Pancreas (tissue), 10 donors: Measurements from ENCODE around the gene EGLN1. TPM values are rescaled to one million over a fixed set of nuclear protein-coding genes. Genes with fewer than 3 reads are reported as not detected.

Experiments
- ATAC-seq, 4 donors: fragments of 200-7000 bp; cut with Tn5 transposase; one replicate each; pipeline versions ENCODE4 v1.8.0 to v1.9.1; 2020; ENCODE audit warnings: mild to moderate bottlenecking in 4 of 4, moderate library complexity in 4 of 4
- DNase-seq, 6 donors: peaks; one replicate each; pipeline ENCODE4 v3.0.0-alpha.2; 2020
- FAIRE-seq: peaks from 2 replicates; lab custom pipeline; 2012; peaks lifted over from hg19 to GRCh38; lab: Jason Lieb, UNC
- H3K27ac ChIP-seq, 4 donors: fragments of 200-600 bp; sonication (generic); 1 replicate in 3 of 4; 2 replicates in 1 of 4; pipeline versions ENCODE4 v1.5.0 to v1.8.0; 2020
- H3K27me3 ChIP-seq, 4 donors: fragments of 200-600 bp; one replicate each; pipeline ENCODE4 v1.8.0; 2021
- H3K36me3 ChIP-seq, 3 donors: fragments of 200-600 bp; sonication (generic) in 1 of 3; one replicate each; pipeline versions ENCODE4 v1.5.0 to v1.8.0; 2020 to 2021
- H3K4me1 ChIP-seq, 3 donors: fragments of 200-600 bp; one replicate each; pipeline ENCODE4 v1.8.0; 2021
- H3K4me3 ChIP-seq, 4 donors: fragments of 200-600 bp; sonication (generic) in 2 of 4; one replicate each; pipeline versions ENCODE4 v1.5.0 to v1.8.0; 2020 to 2021
- H3K9me3 ChIP-seq, 4 donors: fragments of 200-600 bp; one replicate each; pipeline ENCODE4 v1.8.0; 2021
- CTCF ChIP-seq, 4 donors: fragments of 200-600 bp; sonication (generic) in 3 of 4; IDR thresholded peaks; one replicate each; pipeline versions ENCODE4 v1.5.0 to v1.8.0; 2021; ENCODE audit warnings: antibody characterized with exemption in 4 of 4
- WGBS, 2 donors: extraction: QIAGEN DNeasy Blood & Tissue Kit; methylation state at CpG; one replicate each; pipeline ENCODE4 v1.1.7; 2013; 5-methylcytosine and 5-hydroxymethylcytosine counted together
- intact Hi-C, 3 donors: fragments of 100-400 bp; cut with DNase I; formaldehyde crosslinking; loops; one replicate each; pipeline versions ENCODE4 v1.11.1 to v1.14.2; 2022
- polyA plus RNA-seq, 2 donors: library from polyadenylated mRNA; stranded (reverse); fragments of 200-250 nt; gene quantifications; one replicate each; pipeline ENCODE4 v1.2.3, GENCODE V29; 2013
- total RNA-seq, 6 donors: library from RNA; stranded (reverse); fragmentation: NEBNext Ultra II Directional in 4 of 6; extraction: Animal tissue kit (Norgen Biotek cat#: 25700) in 4 of 6; gene quantifications; one replicate each; pipeline versions ENCODE4 v1.2.1 to v1.2.4, GENCODE V29; 2021 to 2023
- donor health status: healthy with polysubstance abuse.
- donor health status: DM: no; HTN: no; CAD: no; lungs with moderate emphysema.
- donor health status: DM: no; HTN: no; CAD: no.
- donor health status: control.
- donor health status: control.
- donor health status: Bipolar disorder and iron deficiency.
- donor health status: DM: yes; HTN: yes; CAD: no.
- donor health status: DM: no; HTN: no; CAD: no.
- donor health status: DM: no; HTN: no; CAD: no.
- donor health status: DM: yes; HTN: yes; CAD: no.

EGLN1 gene
- total and polyA plus RNA-seq, 8 donors, result 6.8 to 27.0 (median 16.7) TPM

GRCh38 chr1:231337472-231338269 lies 84.4 kb downstream of the EGLN1 start, which contains the start of gene EXOC8:
TSS of gene EXOC8 (minus strand) at chr1:231337852. CDS start at chr1:231337745, 107 bp downstream.
- Histone ChIP-seq H3K4me3 (peak within 1 kb of the TSS; percentile 65 to 100 (median 90)), H3K27me3 (no peaks in the 10 kb centered on the region), H3K4me1 (peaks cover 0 to 32% (median 25%) of the 10 kb centered on the region in 3 donors), H3K36me3 (no peaks in the 10 kb centered on the region), H3K9me3 (no peaks in the 10 kb centered on the region), H3K27ac (peak within 1 kb of the TSS; percentile 80 to 88 (median 84))
- DNase-seq (peak; percentile 93 to 99 (median 98)), ATAC-seq (peak; percentile 89 to 95 (median 92)), FAIRE-seq (no peak)
- no peak for TF ChIP-seq CTCF (IDR thresholded peaks at IDR 0.05)
- intact Hi-C loops, result no loop called here
- WGBS, 2 donors, result 0% methylated on average over 74 of the region's 74 CpGs

- peak; percentile 24 to 37 (median 34) for ATAC-seq
- DNase-seq, result peak in 3 of 6 donors; percentile 42 to 66 (median 63)
- no peak for TF ChIP-seq CTCF (IDR thresholded peaks at IDR 0.05)
Measured at GRCh38 chr1:231337043-231337471, 85.0 kb downstream of the EGLN1 start.

GRCh38 chr1:231335663-231336602 lies 86.2 kb downstream of the EGLN1 start:
- H3K9me3 ChIP-seq, result no peaks in the 10 kb centered on the region
- no peak overlapping the region for H3K27ac ChIP-seq
- no peak for FAIRE-seq
- no peak for DNase-seq
- ATAC-seq, result no peak
- H3K4me1 ChIP-seq, result peaks cover 0 to 34% (median 28%) of the 10 kb centered on the region in 3 donors
- intact Hi-C loops, result no loop called here
- H3K27me3 ChIP-seq, result no peaks in the 10 kb centered on the region
- H3K36me3 ChIP-seq, result no peaks in the 10 kb centered on the region
- 26 to 30% methylated on average over 21 of the region's 21 CpGs for WGBS, 2 donors
- peak overlapping the region; percentile 65 to 100 (median 90) for H3K4me3 ChIP-seq
- no peak for TF ChIP-seq CTCF (IDR thresholded peaks at IDR 0.05)

More at GRCh38 chr1:231337043-231337471, 85.0 kb downstream of the EGLN1 start:
- WGBS, 2 donors, result 0% methylated on average over 32 of the region's 32 CpGs
- peaks cover 0 to 34% (median 28%) of the 10 kb centered on the region in 3 donors for H3K4me1 ChIP-seq
- H3K4me3 ChIP-seq, result peak overlapping the region; percentile 65 to 100 (median 90)
- H3K27ac ChIP-seq, result peak overlapping the region; percentile 80 to 88 (median 84)
- no peaks in the 10 kb centered on the region for H3K27me3 ChIP-seq
- H3K36me3 ChIP-seq, result no peaks in the 10 kb centered on the region
- H3K9me3 ChIP-seq, result no peaks in the 10 kb centered on the region
- intact Hi-C loops, result no loop called here
- no peak for FAIRE-seq

GRCh38 chr1:231334952-231335351 lies 87.1 kb downstream of the EGLN1 start:
- H3K9me3 ChIP-seq, result no peaks in the 10 kb centered on the region
- H3K27me3 ChIP-seq, result no peaks in the 10 kb centered on the region
- WGBS, 2 donors, result 82 to 85% methylated on average over 6 of the region's 6 CpGs
- H3K36me3 ChIP-seq, result no peaks in the 10 kb centered on the region
- FAIRE-seq (no peak), ATAC-seq (no peak), DNase-seq (no peak)
- H3K27ac ChIP-seq, result no peak overlapping the region
- peak overlapping the region in 2 of 4 donors; percentile 86 to 95 for H3K4me3 ChIP-seq
- peaks cover 0 to 34% (median 28%) of the 10 kb centered on the region in 3 donors for H3K4me1 ChIP-seq
- intact Hi-C loops, result no loop called here
- no peak for TF ChIP-seq CTCF (IDR thresholded peaks at IDR 0.05)
